HG03139 (cell line): ENCODE data around the gene RIPK3.
A peak's percentile ranks its signal among the peaks of the same experiment; 100 is the strongest.
"Not testable (repeated sequence)": the region's sequence is repeated elsewhere in the genome, so short reads cannot be mapped to it uniquely, and the experiment has no call there.

Experiments used
- ATAC-seq: cut with Tn5 transposase; IDR thresholded peaks from one replicate; pipeline ENCODE4 v1.9.1; 2021; ENCODE audit not compliant: unreplicated experiment

RIPK3 gene

DNA sequence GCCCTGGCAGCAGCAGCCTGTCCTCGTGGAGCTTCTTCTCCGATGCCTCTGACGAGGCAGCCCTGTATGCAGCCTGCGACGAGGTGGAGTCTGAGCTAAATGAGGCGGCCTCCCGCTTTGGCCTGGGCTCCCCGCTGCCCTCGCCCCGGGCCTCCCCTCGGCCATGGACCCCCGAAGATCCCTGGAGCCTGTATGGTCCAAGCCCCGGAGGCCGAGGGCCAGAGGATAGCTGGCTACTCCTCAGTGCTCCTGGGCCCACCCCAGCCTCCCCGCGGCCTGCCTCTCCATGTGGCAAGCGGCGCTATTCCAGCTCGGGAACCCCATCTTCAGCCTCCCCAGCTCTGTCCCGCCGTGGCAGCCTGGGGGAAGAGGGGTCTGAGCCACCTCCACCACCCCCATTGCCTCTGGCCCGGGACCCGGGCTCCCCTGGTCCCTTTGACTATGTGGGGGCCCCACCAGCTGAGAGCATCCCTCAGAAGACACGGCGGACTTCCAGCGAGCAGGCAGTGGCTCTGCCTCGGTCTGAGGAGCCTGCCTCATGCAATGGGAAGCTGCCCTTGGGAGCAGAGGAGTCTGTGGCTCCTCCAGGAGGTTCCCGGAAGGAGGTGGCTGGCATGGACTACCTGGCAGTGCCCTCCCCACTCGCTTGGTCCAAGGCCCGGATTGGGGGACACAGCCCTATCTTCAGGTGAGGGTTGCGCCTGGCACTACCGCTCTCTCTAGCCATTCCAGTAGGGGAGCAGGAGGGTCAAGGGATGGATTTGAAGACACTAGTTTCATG is 30.3 kb upstream of the RIPK3 start:
- ATAC-seq: no peak

DNA sequence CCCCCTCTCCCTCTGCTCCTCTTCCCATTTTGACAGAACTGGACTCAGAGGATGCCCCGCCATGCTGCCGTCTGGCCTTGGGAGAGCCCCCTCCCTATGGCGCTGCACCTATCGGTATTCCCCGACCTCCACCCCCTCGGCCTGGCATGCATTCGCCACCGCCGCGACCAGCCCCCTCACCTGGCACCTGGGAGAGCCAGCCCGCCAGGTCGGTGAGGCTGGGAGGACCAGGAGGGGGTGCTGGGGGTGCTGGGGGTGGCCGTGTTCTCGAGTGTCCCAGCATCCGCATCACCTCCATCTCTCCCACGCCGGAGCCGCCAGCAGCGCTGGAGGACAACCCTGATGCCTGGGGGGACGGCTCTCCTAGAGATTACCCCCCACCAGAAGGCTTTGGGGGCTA is 29.7 kb upstream of the RIPK3 start:
- ATAC-seq: no peak

DNA sequence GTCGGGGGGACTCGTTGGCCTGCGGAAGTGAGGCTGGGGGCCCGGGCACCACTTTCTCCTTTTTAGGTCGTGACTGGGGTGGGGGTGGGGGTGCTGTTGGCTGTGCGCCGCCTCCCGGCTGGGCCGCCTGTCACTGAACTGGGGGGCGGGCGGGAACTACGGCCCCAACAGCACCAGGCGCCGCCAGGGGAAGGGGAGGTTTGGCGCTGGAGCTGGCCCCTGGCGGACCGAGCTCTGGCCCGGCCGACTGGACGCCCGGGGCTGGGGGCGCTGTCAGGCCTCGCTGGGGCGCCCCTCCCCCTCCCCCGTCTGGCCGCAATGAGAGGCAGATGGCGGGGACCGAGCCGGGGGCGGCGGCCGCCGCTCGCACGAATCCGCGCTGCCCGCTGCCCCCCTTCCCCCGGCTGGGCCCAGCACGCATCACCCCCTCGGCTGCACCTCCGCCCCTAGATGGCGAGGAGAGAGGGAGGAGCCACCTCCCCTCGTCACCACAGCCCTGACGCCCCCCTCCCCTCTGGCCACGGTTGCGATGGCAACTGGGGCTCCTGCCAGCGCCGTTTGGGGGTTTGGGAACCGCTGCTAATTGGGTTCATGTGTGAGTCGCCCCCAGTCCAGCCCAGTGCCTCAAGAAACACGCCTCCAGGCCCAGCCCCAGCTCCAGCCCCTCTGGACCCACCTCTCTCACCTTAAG is 28.9 kb upstream of the RIPK3 start:
- ATAC-seq: no peak

DNA sequence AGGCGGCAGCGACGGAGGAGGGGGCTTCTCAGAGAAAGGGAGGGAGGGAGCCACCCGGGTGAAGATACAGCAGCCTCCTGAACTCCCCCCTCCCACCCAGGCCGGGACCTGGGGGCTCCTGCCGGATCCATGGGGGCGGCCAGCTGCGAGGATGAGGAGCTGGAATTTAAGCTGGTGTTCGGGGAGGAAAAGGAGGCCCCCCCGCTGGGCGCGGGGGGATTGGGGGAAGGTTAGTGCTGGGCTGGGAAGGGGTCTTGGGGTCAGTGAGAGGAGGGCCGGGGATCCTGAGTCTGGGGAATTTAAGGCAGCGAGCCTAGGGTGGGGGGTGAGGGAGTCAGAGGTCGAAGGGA is 28.4 kb upstream of the RIPK3 start:
- no peak for ATAC-seq

DNA sequence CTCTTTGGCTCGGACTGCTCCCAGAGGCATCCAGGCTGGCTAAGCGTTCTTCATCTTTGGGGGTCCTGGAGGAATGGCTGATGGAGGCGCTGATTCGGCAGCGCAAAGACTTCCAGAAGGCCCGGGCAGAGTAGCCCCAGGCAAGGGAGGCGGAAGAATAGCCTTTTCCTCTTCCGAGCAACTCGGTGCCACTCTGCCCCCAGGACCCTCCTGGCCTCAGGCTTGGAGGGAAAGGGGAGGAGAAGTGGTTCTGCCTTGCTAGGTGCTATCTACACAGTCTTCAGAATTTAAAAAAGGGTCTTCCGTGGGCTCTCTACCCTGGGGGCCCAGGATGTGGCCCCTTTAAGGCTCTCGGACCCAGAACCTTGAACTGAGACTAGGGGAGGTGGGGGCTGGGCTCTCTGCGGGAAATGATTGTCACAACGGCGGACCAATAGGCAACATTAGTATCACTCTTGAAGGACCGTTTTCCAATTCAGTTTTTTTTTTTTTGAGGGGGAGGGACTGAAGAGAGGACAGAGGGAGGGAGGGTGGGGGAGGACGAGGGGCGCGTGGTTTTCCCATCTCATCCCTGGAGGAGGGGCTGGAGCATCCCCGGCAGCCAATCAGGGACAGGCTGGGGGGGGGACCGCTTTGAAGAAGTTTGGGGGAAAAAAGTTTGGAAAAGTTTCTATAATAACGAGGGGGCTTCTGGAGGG is 27.9 kb upstream of the RIPK3 start, which contains the start of gene NFATC4:
Gene NFATC4, plus strand, starts transcription at position 671 of the 698 bp plus-strand sequence. CDS start 157 bp downstream, outside the sequence.
- peak; percentile 1 for ATAC-seq

DNA sequence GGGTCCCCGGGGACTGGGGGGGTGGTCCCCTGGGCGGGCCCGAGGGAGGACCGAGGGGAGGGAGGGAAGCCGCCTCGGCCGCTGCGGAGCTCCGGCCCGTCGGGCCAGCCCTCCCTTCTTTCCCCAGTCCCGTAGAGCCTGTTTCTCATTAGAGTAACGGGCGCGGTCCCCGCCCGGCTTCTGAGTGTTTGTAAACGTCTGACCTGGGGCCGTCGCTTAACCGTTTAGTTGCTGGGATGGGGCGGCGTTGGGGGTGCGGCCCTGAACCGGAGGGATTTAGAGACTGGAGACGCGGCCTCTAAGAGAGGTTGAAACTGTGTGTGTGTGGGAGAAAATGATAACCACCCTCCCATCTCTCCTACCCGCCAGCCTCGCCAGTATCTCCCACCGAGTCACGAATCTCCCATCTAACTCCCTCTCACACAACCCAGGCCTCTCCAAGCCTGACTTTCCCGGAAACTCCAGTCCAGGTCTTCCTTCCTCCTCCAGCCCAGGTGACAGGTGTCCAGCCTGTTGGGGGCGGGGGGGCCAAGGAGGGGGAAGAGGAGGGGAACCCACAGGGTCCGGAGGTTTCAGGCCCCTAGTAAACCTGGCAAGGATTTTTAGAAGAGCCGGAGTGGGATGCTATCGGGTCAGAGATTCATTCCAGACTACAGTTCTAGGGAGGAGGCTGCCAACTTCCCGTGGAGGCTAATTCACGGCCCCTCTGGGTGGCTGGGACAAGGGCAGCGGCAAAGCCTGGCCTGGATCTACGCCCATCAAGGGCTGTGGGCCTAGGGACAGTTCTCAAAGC is 27.1 kb upstream of the RIPK3 start:
- ATAC-seq: peak; percentile 41

DNA sequence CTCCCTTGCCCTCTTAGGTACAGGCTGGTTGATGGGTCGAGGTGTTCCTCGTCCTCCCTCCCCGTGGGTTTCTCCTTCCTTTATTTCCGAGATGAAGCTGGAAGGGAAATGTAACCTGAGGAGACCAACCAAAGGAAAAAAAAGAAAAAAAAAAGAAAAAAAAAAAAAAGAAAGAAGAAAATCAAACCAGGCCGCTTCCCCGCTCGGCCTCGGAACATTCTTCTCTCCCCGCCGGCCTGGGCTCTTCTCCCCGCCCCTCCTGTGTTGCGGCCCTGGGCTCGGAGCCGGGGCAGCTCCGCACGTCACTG is 26.6 kb upstream of the RIPK3 start:
- peak; percentile 55 for ATAC-seq

DNA sequence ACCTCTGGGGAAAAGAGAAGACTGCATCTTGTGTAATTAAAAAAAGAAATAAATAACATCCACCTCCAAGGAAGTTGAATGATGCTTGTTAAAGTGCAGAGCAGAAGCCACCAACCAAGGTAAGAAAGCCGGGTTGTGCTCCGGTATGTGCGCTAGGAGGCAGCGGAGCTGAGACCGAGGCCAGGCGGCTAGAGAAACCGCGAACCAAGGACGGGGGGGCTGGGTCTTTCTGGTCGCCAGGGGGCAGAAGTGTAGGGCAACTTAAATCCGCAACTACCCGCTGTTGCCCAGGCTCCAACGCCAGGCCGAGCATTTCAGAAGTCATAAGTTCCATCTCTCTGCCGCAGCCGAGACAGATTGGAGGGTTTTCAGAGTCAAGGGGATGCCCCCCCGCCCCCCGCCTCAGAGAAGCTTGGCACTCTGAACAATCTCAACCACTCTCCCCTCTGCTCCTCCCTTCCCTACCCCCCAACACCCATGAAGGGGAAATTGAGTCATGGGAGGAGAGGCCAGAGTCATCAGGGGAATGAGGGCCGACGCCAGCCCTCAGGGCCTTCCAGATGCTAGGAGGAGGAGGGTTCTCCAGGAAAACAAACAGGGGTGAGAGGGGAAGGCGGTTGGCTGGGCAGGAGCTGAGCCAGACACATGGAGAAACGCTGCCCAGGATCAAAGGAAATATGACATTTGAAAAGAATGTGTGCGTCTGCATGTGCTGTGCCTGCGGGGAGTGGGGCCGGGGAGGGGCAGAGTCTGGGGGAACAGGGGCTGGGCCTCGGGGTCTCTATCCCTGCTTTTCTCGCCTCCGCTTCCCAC is 26.0 kb upstream of the RIPK3 start:
- no peak for ATAC-seq

DNA sequence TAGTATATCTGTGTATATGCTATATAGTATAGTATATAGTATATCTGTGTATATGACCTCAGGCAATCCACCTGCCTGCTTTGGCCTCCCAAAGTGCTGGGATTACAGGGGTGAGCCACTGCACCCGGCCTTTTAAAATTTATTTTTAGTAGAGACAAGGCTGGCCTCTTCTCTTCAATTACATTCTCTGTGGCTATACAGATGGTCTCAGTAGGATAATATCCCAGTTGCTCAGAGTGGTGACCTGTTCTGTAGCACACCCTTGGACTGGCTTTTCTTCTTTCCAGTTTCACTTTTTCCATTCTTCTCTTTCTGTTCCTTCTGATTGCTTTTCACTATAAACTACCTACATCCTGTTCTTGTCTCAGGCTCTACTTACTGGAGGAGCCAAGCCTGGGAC is 25.1 kb upstream of the RIPK3 start:
- no peak for ATAC-seq

DNA sequence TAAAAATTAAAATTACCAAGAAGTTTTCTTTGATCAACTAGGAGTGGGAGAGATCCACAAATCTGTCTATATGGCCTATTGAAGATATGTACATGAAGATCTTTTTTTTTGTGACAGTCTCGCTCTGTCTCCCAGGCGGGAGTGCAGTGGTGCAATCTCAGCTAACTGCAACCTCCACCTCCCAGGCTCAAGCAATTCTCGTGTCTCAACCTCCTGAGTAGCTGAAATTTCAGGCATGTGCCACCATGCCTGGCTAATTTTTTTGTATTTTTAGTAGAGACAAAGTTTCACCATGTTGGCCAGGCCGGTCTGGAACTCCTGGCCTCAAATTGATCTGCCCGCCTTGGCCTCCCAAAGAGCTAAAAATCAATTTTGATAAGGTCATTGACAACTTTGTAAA is 23.6 kb upstream of the RIPK3 start:
- no peak for ATAC-seq

DNA sequence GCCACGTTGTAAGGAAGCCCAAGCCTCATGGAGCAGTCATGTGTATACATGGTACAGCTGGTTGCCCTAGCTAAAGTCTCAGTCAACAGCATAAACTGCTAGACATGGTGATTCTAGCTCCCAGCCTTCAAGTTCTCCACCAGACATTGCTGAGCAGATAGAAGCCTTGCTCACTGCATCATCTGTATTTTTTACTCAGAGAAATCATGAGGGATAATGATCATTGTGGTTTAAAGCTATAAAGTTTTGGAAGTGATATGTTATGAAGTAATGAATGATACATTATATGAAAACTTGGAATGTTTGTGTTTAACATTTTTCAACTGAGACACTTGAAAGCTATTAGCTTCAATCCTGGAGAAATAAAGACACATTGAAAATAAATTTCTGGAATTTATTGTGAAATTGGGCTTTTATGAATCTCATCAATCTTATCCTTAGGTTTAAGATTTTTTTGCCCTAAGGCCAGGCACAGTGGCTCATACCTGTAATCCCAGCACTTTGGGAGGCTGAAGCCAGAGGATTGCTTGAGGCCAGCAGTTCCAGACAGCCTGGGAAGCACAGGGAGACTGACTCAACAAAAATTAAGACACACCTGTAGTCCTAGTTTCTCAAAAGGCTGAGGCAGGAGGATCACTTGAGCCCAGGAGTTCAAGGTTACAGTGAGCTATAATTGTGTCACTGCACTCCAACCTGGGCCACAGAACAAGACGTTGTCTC is 22.6 kb upstream of the RIPK3 start:
- ATAC-seq: no peak

DNA sequence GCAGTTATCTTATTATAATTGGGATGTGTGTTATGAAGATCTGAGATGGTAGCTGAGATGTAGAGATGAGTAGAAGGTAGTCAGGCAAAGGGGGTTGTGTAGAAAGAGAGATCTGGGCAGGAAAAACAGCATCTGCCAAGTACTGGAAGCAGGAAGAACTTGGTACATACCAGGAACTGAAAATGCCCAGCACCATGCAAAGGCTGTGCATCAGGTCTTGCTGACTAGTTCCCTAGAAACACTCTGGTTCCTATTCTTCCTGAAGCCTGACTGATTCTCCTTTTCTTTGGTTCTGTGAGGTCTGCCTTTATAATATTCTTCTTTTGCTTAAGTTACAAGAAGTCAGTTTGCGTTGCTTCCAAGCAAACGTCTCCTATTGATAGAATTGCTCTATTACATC is 21.5 kb upstream of the RIPK3 start:
- no peak for ATAC-seq

DNA sequence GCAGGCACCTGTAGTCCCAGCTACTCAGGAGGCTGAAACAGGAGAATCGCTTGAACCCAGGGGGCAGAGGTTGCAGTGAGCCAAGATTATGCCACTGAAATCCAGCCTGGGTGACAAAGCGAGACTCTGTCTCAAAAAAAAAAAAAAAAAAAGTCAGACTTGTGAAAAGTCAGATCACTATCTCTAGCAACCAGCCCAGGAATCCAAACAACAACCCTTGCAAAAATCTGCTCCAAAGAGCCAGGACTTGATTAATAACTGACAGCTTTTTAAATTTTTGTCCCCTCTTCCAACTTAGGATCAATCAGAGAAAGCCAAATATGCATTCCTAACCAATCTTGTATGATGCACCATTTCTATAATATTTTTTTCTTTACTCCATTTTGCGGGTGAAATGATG is 20.5 kb upstream of the RIPK3 start:
- no peak for ATAC-seq

DNA sequence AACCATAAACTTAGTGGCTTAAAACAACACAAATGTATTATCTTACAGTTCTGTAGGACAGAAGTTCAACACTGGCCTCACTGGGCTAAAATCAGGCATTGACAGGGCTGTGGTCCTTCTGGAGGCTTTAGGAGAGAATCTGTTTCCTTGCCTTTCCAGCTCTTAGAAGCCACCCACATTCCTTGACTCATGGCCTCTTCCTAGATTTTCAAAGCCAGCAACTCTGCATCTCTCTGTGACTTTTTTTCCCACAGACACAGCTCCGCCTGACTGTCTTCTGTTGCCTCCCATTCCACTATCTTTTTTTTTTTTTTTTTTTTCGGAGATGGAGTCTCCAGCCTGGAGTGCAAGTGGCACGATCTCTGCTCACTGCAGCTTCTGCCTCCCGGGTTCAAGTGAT is 16.4 kb upstream of the RIPK3 start:
- ATAC-seq: no peak

DNA sequence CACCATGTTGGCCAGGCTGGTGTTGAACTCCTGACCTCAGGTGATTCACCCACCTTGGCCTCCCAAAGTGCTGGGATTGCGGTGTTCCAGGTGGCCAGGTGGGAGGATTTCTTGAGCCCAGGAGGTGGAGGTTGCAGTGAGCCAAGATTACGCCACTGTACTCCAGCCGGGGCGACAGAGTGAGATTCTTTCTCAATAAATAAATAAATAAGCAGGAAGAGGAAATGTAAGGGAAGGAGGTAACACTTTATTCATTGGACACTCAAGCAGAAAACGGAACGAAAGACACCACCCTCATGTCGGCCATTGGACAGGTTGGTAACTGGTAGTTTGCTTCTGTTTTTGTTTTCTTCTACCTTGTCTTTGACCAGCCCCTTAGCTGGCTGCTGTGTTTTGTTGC is 15.2 kb upstream of the RIPK3 start:
- no peak for ATAC-seq

DNA sequence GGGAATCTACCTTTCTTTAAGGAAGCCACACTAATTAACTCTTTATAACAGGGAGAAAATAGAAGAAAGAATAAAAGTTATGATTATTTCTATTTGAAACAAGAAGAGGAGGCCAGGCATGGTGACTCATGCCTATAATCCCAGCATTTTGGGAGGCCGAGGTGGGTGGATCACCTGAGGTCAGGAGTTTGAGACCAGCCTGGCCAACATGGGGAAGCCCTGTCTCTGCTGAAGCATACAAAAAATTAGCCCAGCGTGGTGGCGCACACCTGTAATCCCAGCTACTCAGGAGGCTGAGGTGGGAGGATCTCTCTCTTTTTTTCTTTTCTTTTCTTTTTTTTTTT is 14.7 kb upstream of the RIPK3 start:
- ATAC-seq: not testable (repeated sequence)

DNA sequence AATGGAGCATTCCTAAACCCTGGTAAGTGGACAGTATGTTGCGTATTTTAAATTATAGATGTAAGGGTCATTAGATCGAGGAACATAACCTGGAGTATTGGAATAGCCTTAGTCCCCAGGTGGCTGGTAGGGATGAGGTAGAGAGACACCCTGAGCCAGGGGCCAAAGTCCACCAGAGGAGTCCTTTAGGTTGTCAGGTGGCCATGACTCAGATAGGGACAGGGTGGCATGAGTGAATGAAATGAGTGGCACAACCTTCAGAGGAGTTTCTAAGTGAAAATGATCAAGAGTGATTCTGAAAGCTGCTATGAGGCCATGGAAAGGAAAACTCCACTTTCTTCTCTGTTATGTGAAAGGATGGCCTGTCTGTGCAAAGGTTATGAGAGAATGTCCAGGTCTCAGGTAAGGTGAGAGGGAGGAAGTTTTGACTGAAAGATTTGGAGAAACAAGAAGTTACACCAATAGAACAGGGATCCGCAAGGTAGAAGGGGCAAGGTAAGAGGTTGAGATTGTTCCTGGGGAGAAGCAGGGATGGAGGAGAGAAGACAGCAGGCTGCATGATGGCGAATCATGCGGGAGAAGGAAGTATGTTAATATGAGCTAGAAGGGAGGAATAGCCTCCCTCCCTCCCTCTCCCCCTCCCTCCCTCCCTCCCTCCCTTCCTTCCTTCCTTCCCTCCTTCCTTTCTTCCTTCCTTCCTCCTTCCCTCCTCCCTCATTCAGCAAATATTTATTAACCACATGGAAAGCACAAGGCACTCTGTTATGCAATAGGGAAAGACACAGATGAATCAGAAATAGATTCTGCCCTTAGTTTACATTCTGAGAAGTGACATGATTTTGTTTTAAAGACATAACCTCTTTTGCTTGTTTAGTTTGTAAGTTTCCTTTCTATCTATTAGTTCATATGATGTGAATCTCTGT is 14.0 kb upstream of the RIPK3 start:
- no peak for ATAC-seq

DNA sequence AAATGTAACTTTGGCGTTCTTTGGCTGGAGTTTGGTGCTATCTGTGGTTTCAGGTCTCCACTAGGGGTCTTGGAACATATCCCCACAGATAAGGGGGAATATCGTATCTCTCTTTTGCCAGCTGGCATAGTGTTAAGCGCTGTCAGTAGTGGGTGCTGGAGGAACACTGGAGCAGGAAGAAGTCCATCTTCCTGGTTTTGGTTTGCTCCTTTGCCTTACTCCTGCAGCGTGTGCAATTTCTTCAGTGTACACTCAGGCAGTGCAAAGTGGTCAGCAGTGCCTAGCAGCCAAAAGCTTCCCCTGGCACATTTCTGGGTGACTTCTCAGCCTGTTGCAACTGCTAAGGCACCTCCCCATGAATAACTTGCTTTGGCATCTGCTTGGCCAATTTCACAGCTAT is 11.7 kb upstream of the RIPK3 start:
- ATAC-seq: no peak

DNA sequence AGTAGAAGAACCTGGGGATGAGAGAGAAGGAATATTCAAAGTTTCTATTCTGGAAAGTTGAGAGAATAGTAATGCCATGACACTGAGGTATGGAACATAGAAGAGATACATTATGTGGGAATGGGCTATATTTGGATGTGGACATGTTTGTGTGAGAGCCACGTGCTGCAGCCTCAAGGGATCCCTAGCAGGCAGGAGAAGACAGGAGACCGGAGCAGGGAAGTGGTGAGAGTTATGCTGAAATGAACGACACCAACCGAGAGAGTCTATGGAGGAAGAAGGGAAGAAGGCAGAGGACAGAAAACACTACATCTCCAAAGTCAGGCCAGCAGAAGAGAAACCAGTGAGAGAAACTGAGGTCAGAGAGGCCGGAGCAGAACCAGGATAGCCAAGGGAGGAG is 10.0 kb upstream of the RIPK3 start:
- ATAC-seq: no peak
